ENCODE results near the gene MTCL1.

MTCL1 gene

DNA sequence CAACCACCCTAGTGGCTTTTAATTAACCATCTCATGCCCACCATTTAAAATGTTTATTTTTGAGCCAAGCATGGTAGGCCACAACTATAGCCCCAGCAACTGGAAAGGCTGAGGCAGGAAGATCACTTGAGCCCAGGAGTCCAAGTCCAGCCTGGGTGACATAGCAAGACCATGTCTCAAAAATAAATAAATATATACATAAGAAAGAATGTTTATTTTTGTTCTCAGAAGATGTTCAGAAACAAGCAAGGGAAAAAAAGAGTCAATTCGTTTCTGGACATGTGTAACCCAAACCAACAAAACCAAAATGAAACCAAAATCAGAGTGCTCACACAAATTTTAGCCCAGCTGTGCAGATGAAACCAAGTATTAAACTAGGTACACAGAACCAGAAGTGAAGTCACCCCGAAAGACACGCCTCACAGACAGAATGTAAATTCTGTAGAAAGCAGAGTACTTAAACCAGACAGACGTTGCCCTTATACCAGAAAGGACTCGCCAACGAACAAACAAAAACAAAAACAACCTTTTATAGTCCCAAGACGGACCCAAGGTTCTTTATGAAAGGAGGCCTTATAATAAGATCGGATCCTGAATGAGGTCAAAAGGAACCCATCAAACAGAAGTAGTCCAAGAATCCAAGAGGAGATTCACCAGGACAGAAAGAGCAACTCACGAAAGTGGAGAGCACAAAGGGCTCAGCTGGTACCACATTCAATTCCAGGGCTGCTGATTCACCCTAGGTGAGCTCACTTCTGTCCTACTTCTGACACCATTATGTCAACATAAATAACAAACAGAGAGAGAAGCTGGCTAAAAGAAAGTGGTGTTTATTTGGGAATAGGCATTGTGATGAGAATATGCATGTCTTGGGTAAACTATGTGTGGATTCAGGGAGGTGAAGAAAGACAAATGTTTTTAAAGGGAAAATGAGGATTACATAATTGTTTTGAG is 31.8 kb upstream of the MTCL1 start:
- Histone ChIP-seq H2BK120ac (ENCODE audit: insufficient read depth, low read length, poor library complexity) (no peak overlapping the region), H3K36me3 (ENCODE audit: control insufficient read depth in 1 of 2, insufficient read depth in 2 of 2, low read length in 2 of 2) (no peaks in the 10 kb centered on the region), H2BK5ac (ENCODE audit: low read depth, low read length, poor library complexity) (no peak overlapping the region), H3K23ac (ENCODE audit: low read length) (no peak overlapping the region), H3K4me3 (ENCODE audit: low read depth, low read length) (no peak overlapping the region), H3K4me1 (ENCODE audit: control insufficient read depth in 1 of 2, insufficient read depth in 2 of 2, low read length in 2 of 2) (no peaks in the 10 kb centered on the region), H3K27me3 (ENCODE audit: insufficient read depth, low read length) (no peaks in the 10 kb centered on the region), H3K79me2 (ENCODE audit: control insufficient read depth, insufficient read depth, low read length, poor library complexity) (no peaks in the 10 kb centered on the region), H3K4me2 (ENCODE audit: low read length) (no peak overlapping the region), H3K4ac (ENCODE audit: low read depth, low read length) (no peak overlapping the region), H4K12ac (ENCODE audit: low read depth, low read length) (no peak overlapping the region), H3K14ac (ENCODE audit: low read length) (no peak overlapping the region), H2AFZ (ENCODE audit: insufficient read depth, low read length, poor library complexity) (no peak overlapping the region), H3K9ac (ENCODE audit: low read length) (no peak overlapping the region), H2BK12ac (ENCODE audit: low read length) (no peak overlapping the region), H3K18ac (ENCODE audit: low read length) (no peak overlapping the region), H2AK5ac (ENCODE audit: low read length) (no peak overlapping the region), H3K27ac (ENCODE audit: low read depth, low read length) (no peak overlapping the region), H3K79me1 (ENCODE audit: low read length) (no peaks in the 10 kb centered on the region), H4K8ac (ENCODE audit: low read depth, low read length) (no peak overlapping the region), H4K91ac (ENCODE audit: low read depth, low read length) (no peak overlapping the region), H3K9me3 (ENCODE audit: insufficient read depth, low read depth, low read length) (no peaks in the 10 kb centered on the region)
- no peak for DNase-seq
- no CpG with 5 or more reads among the region's 9 CpGs for WGBS (ENCODE audit: extremely low coverage, insufficient coverage, insufficient read length)

DNA sequence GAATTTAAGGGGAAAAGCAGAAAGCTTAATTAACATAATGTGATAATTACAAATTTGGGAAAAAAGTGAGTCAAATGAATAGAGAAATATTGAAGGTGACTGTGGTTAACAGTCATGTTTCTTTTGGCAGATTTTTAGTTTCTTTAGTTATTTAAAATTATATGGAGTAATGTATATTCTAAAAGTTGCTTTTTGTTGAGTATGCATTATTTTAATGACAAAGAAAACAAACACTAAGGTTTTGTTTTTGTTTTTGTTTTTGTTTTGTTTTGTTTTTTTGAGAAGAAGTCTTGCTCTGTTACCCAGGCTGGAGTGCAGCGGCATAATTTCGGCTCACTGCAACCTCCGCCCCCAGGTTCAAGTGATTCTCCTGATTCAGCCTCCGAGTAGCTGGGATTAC is 30.3 kb upstream of the MTCL1 start:
- Histone ChIP-seq H4K8ac (ENCODE audit: low read depth, low read length) (no peak overlapping the region), H2BK5ac (ENCODE audit: low read depth, low read length, poor library complexity) (no peak overlapping the region), H4K12ac (ENCODE audit: low read depth, low read length) (no peak overlapping the region), H4K91ac (ENCODE audit: low read depth, low read length) (no peak overlapping the region), H2BK12ac (ENCODE audit: low read length) (no peak overlapping the region), H3K27me3 (ENCODE audit: insufficient read depth, low read length) (no peaks in the 10 kb centered on the region), H3K4me1 (ENCODE audit: control insufficient read depth in 1 of 2, insufficient read depth in 2 of 2, low read length in 2 of 2) (no peaks in the 10 kb centered on the region), H3K4ac (ENCODE audit: low read depth, low read length) (no peak overlapping the region), H3K79me2 (ENCODE audit: control insufficient read depth, insufficient read depth, low read length, poor library complexity) (no peaks in the 10 kb centered on the region), H3K9me3 (ENCODE audit: insufficient read depth, low read depth, low read length) (no peaks in the 10 kb centered on the region), H3K4me2 (ENCODE audit: low read length) (no peak overlapping the region), H3K36me3 (ENCODE audit: control insufficient read depth in 1 of 2, insufficient read depth in 2 of 2, low read length in 2 of 2) (no peaks in the 10 kb centered on the region), H3K79me1 (ENCODE audit: low read length) (no peaks in the 10 kb centered on the region), H2AFZ (ENCODE audit: insufficient read depth, low read length, poor library complexity) (no peak overlapping the region), H3K23ac (ENCODE audit: low read length) (no peak overlapping the region), H3K18ac (ENCODE audit: low read length) (no peak overlapping the region), H3K14ac (ENCODE audit: low read length) (no peak overlapping the region), H3K27ac (ENCODE audit: low read depth, low read length) (no peak overlapping the region), H2BK120ac (ENCODE audit: insufficient read depth, low read length, poor library complexity) (no peak overlapping the region), H3K4me3 (ENCODE audit: low read depth, low read length) (no peak overlapping the region), H2AK5ac (ENCODE audit: low read length) (no peak overlapping the region), H3K9ac (ENCODE audit: low read length) (no peak overlapping the region)
- no peak for DNase-seq
- no CpG with 5 or more reads among the region's 4 CpGs for WGBS (ENCODE audit: extremely low coverage, insufficient coverage, insufficient read length)

DNA sequence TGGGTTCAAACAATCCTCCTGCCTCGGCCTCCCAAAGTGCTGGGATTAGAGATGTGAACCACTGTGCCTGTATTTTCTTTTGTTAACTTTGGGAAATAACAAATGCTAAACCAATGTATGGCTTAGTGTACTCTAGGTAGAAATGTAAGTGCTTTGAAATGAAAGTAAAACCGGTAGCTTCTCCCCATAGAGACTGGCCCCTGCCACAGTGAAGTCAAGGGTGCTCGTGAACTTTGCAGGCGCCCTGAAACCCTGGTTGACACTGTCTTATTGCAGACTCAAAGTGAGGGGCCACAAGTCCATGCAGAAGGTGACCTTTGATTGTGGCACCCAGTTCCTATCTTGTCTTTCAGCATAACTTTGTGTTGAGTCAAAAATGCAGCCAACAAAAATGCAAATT is 24.2 kb upstream of the MTCL1 start:
- no peaks in the 10 kb centered on the region for H3K9me3 ChIP-seq (ENCODE audit: insufficient read depth, low read depth, low read length)
- no peaks in the 10 kb centered on the region for H3K27me3 ChIP-seq (ENCODE audit: insufficient read depth, low read length)
- no peak overlapping the region for H2BK5ac ChIP-seq (ENCODE audit: low read depth, low read length, poor library complexity)
- H3K79me1 ChIP-seq (ENCODE audit: low read length), result no peaks in the 10 kb centered on the region
- no peak overlapping the region for H4K91ac ChIP-seq (ENCODE audit: low read depth, low read length)
- peaks cover 2 to 6% of the 10 kb centered on the region in 2 experiments for H3K4me1 ChIP-seq (ENCODE audit: control insufficient read depth in 1 of 2, insufficient read depth in 2 of 2, low read length in 2 of 2)
- no peak overlapping the region for H3K4me2 ChIP-seq (ENCODE audit: low read length)
- no peak overlapping the region for H2AK5ac ChIP-seq (ENCODE audit: low read length)
- H3K4me3 ChIP-seq (ENCODE audit: low read depth, low read length), result no peak overlapping the region
- no peak overlapping the region for H3K27ac ChIP-seq (ENCODE audit: low read depth, low read length)
- no peak overlapping the region for H3K4ac ChIP-seq (ENCODE audit: low read depth, low read length)
- no peaks in the 10 kb centered on the region for H3K36me3 ChIP-seq (ENCODE audit: control insufficient read depth in 1 of 2, insufficient read depth in 2 of 2, low read length in 2 of 2)
- H3K14ac ChIP-seq (ENCODE audit: low read length), result no peak overlapping the region
- no peak overlapping the region for H2BK120ac ChIP-seq (ENCODE audit: insufficient read depth, low read length, poor library complexity)
- H4K8ac ChIP-seq (ENCODE audit: low read depth, low read length), result no peak overlapping the region
- WGBS (ENCODE audit: extremely low coverage, insufficient coverage, insufficient read length), result no CpG with 5 or more reads among the region's 4 CpGs
- H4K12ac ChIP-seq (ENCODE audit: low read depth, low read length), result no peak overlapping the region
- H3K18ac ChIP-seq (ENCODE audit: low read length), result no peak overlapping the region
- no peak overlapping the region for H3K23ac ChIP-seq (ENCODE audit: low read length)
- no peak overlapping the region for H2AFZ ChIP-seq (ENCODE audit: insufficient read depth, low read length, poor library complexity)
- DNase-seq, result peak in 1 of 2 donors; percentile 15
- no peaks in the 10 kb centered on the region for H3K79me2 ChIP-seq (ENCODE audit: control insufficient read depth, insufficient read depth, low read length, poor library complexity)
- no peak overlapping the region for H2BK12ac ChIP-seq (ENCODE audit: low read length)
- no peak overlapping the region for H3K9ac ChIP-seq (ENCODE audit: low read length)

DNA sequence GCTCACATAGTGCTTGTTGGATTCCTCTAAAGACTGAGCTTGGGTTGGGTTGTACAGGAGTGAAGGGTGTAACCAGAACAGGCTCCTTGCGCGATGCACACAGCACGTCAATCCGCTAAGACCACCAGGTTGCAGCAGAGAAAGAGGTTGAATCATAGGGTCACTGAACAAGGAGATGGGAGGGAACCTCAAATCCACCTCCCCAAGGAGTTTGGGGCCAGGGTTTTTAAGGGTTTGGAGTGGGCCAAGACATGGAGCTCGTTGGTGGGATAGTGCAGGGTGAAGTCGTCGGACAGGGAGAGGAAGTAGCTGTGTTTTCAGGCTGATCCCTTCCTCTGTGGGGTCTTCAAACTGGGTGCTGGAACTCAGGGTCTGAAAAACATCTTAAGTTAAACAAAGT is 20.8 kb upstream of the MTCL1 start:
- Histone ChIP-seq H3K4me3 (ENCODE audit: low read depth, low read length) (no peak overlapping the region), H2AFZ (ENCODE audit: insufficient read depth, low read length, poor library complexity) (no peak overlapping the region), H3K4me2 (ENCODE audit: low read length) (no peak overlapping the region)

More for the DNA sequence above, 20.8 kb upstream of the MTCL1 start:
- no peak overlapping the region for H2BK5ac ChIP-seq (ENCODE audit: low read depth, low read length, poor library complexity)
- no peak overlapping the region for H3K9ac ChIP-seq (ENCODE audit: low read length)
- H2BK120ac ChIP-seq (ENCODE audit: insufficient read depth, low read length, poor library complexity), result no peak overlapping the region
- H4K91ac ChIP-seq (ENCODE audit: low read depth, low read length), result no peak overlapping the region
- WGBS (ENCODE audit: extremely low coverage, insufficient coverage, insufficient read length), result no CpG with 5 or more reads among the region's 7 CpGs
- H2BK12ac ChIP-seq (ENCODE audit: low read length), result no peak overlapping the region
- H3K9me3 ChIP-seq (ENCODE audit: insufficient read depth, low read depth, low read length), result peaks cover under 1% of the 10 kb centered on the region
- H3K79me2 ChIP-seq (ENCODE audit: control insufficient read depth, insufficient read depth, low read length, poor library complexity), result no peaks in the 10 kb centered on the region
- H3K79me1 ChIP-seq (ENCODE audit: low read length), result no peaks in the 10 kb centered on the region
- no peak for DNase-seq
- no peak overlapping the region for H2AK5ac ChIP-seq (ENCODE audit: low read length)
- no peak overlapping the region for H4K8ac ChIP-seq (ENCODE audit: low read depth, low read length)
- no peaks in the 10 kb centered on the region for H3K36me3 ChIP-seq (ENCODE audit: control insufficient read depth in 1 of 2, insufficient read depth in 2 of 2, low read length in 2 of 2)
- no peak overlapping the region for H3K27ac ChIP-seq (ENCODE audit: low read depth, low read length)
- peaks cover 2 to 6% of the 10 kb centered on the region in 2 experiments for H3K4me1 ChIP-seq (ENCODE audit: control insufficient read depth in 1 of 2, insufficient read depth in 2 of 2, low read length in 2 of 2)
- H3K27me3 ChIP-seq (ENCODE audit: insufficient read depth, low read length), result no peaks in the 10 kb centered on the region
- H3K23ac ChIP-seq (ENCODE audit: low read length), result no peak overlapping the region
- H3K18ac ChIP-seq (ENCODE audit: low read length), result no peak overlapping the region
- H4K12ac ChIP-seq (ENCODE audit: low read depth, low read length), result no peak overlapping the region
- H3K4ac ChIP-seq (ENCODE audit: low read depth, low read length), result no peak overlapping the region
- H3K14ac ChIP-seq (ENCODE audit: low read length), result no peak overlapping the region

All from trophoblast cell (in vitro differentiated cells and primary cell).